OCI-LY1 (cell line): ENCODE data around the gene FAH.

Experiments used
- EZH2 ChIP-seq: fragments of 200-600 bp; sonication (generic), shearing (Covaris generic); IDR thresholded peaks from 2 replicates; pipeline ENCODE4 v1.8.0; 2017; ENCODE audit warnings: borderline replicate concordance, mixed run types, mild to moderate bottlenecking, antibody characterized with exemption, low read length, moderate library complexity, mixed read lengths
- TF ChIP-seq, protein P1 (sequence below): fragments of 200-600 bp; sonication (generic), shearing (Covaris generic); IDR thresholded peaks from 2 replicates; pipeline ENCODE4 v1.5.1; 2017; ENCODE audit warnings: mild to moderate bottlenecking, antibody characterized with exemption, low read length, moderate library complexity, mixed read lengths

DNA sequence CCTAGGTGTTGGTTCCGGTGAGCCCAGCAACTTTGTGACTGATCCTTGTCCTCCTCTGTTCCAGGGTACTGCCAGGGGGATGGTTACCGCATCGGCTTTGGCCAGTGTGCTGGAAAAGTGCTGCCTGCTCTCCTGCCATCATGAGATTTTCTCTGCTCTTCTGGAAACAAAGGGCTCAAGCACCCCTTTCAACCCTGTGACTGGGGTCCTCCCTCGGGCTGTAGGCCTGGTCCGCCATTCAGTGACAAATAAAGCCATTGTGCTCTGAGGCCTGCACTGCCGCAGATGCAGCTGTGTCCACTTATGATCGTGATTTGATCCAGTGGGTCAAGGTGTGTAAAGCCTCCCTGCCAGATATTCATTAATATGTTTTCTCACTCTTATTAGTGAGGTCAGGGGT is 33.3 kb downstream of the FAH start:
- TF ChIP-seq, protein P1, sequence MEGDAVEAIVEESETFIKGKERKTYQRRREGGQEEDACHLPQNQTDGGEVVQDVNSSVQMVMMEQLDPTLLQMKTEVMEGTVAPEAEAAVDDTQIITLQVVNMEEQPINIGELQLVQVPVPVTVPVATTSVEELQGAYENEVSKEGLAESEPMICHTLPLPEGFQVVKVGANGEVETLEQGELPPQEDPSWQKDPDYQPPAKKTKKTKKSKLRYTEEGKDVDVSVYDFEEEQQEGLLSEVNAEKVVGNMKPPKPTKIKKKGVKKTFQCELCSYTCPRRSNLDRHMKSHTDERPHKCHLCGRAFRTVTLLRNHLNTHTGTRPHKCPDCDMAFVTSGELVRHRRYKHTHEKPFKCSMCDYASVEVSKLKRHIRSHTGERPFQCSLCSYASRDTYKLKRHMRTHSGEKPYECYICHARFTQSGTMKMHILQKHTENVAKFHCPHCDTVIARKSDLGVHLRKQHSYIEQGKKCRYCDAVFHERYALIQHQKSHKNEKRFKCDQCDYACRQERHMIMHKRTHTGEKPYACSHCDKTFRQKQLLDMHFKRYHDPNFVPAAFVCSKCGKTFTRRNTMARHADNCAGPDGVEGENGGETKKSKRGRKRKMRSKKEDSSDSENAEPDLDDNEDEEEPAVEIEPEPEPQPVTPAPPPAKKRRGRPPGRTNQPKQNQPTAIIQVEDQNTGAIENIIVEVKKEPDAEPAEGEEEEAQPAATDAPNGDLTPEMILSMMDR: no peak
- TF ChIP-seq EZH2: no peak
